Heart left ventricle (tissue), 16 donors: Measurements from ENCODE around the gene PIGS. TPM values are rescaled to one million over a fixed set of nuclear protein-coding genes. Genes with fewer than 3 reads are reported as not detected.

ENCODE experiments used
- ATAC-seq, 4 donors: fragments of 200-7000 bp; cut with Tn5 transposase; one replicate each; pipeline ENCODE4 v1.9.1; 2020 to 2022; ENCODE audit warnings: moderate library complexity in 4 of 4, mild to moderate bottlenecking in 3 of 4, moderate number of reproducible peaks in 1 of 4
- DNase-seq, 5 donors: peaks; one replicate each; pipeline ENCODE4 v3.0.0-alpha.2; 2020
- H3K27ac ChIP-seq, 12 donors: fragments of 200-600 bp; sonication (generic) in 4 of 12; one replicate each; pipeline versions ENCODE4 v1.5.0 to v1.8.0; 2016 to 2022; ENCODE audit warnings: mild to moderate bottlenecking in 2 of 12
- H3K27me3 ChIP-seq, 9 donors: fragments of 200-600 bp; sonication (generic) in 2 of 9; one replicate each; pipeline versions ENCODE4 v1.5.1 to v1.8.0; 2016 to 2022; ENCODE audit warnings: mild to moderate bottlenecking in 3 of 9
- H3K36me3 ChIP-seq, 9 donors: fragments of 200-600 bp; sonication (generic) in 2 of 9; one replicate each; pipeline versions ENCODE4 v1.5.0 to v1.8.0; 2018 to 2022; ENCODE audit warnings: mild to moderate bottlenecking in 2 of 9
- H3K4me1 ChIP-seq, 12 donors: fragments of 200-600 bp; sonication (generic) in 4 of 12; one replicate each; pipeline versions ENCODE4 v1.5.0 to v1.8.0; 2016 to 2022; ENCODE audit warnings: mild to moderate bottlenecking in 3 of 12
- H3K4me3 ChIP-seq, 12 donors: fragments of 200-600 bp; sonication (generic) in 4 of 12; one replicate each; pipeline versions ENCODE4 v1.5.0 to v1.8.0; 2017 to 2022; ENCODE audit warnings: mild to moderate bottlenecking in 9 of 12, moderate library complexity in 4 of 12
- H3K9me3 ChIP-seq, 12 donors: fragments of 200-600 bp; sonication (generic) in 4 of 12; one replicate each; pipeline versions ENCODE4 v1.5.0 to v1.8.0; 2016 to 2022; ENCODE audit warnings: mild to moderate bottlenecking in 1 of 12
- CTCF ChIP-seq, 12 donors: fragments of 200-600 bp; sonication (generic) in 4 of 12; IDR thresholded peaks; one replicate each; pipeline versions ENCODE4 v1.5.0 to v1.8.0; 2018 to 2022; ENCODE audit warnings: antibody characterized with exemption in 12 of 12, mild to moderate bottlenecking in 5 of 12
- POLR2A ChIP-seq, 2 donors: fragments of 450-650 bp; IDR thresholded peaks; one replicate each; pipeline ENCODE4 v1.6.1; 2017; ENCODE audit warnings: antibody characterized with exemption in 2 of 2, mild to moderate bottlenecking in 2 of 2, moderate library complexity in 2 of 2
- WGBS, 4 donors: extraction: QIAGEN DNeasy Blood & Tissue Kit in 2 of 4; methylation state at CpG; one replicate each; pipeline versions ENCODE4 v1.1.5 to v1.1.7; 2013 to 2018; 5-methylcytosine and 5-hydroxymethylcytosine counted together
- intact Hi-C, 10 donors: fragments of 100-400 bp; cut with DNase I; formaldehyde crosslinking; loops; one replicate each; pipeline versions ENCODE4 v1.11.1 to v1.14.2; 2022
- polyA plus RNA-seq, 2 donors: library from polyadenylated mRNA; stranded (reverse); fragments of 200-250 nt; gene quantifications; one replicate each; pipeline ENCODE4 v1.2.3, GENCODE V29; 2013
- total RNA-seq, 9 donors: library from RNA; depleted of rRNA in 2 of 9; stranded (reverse); fragments of >200 nt in 2 of 9; fragmentation: NEBNext Ultra II Directional in 3 of 9; extraction: Animal tissue kit (Norgen Biotek cat#: 25700) in 3 of 9; gene quantifications; one replicate each; pipeline versions ENCODE4 v1.1.0 to v1.2.4, GENCODE V29; 2016 to 2023
- donor health status: ischemic (EF 13 %, LVEDD 7.1; RV severe dilation, severe dysfunction).
- donor health status: healthy with polysubstance abuse.
- donor health status: DM: no; HTN: yes; CAD: no.
- donor health status: DM: no; HTN: no; CAD: no.
- donor health status: ischemic (EF 25% LVEDD 6.9; RV normal size, moderate dysfunction).
- donor health status: ischemic (EF 25% LVEDD 5.7; RV mildly dilated, moderate dysfunction).
- donor health status: healthy.
- donor health status: DM: yes; HTN: yes; CAD: no.
- donor health status: ischemic (EF 35%, LVEDD 5.7; RV mildly dilated, moderate dysfunction).
- donor health status: nonischemic (EF 11% LVEDD 7.7; RV severe dilation, severe dysfunction).
- donor health status: DM: yes; HTN: yes; CAD: no.
- donor health status: PGD.
- donor health status: ischemic (EF 29% LVEDD 5.4; RV normal size, mild dysfunction).
- donor health status: nonischemic (EF 23%, LVEDD 6.1; RV moderate dilation, normal function).

Gene PIGS
- total and polyA plus RNA-seq, 11 donors, result 10.4 to 88.4 (median 55.1) TPM

- Histone ChIP-seq H3K4me3 (no peak overlapping the region), H3K27ac (no peak overlapping the region), H3K9me3 (no peaks in the 10 kb centered on the region), H3K4me1 (no peaks in the 10 kb centered on the region), H3K36me3 (peaks cover 0 to 56% (median 0%) of the 10 kb centered on the region in 9 donors), H3K27me3 (no peaks in the 10 kb centered on the region)
- 90 to 99% (median 97%) methylated on average over 2 of the region's 2 CpGs for WGBS, 4 donors
- intact Hi-C loops, result no loop called here
- no peak for TF ChIP-seq POLR2A (IDR thresholded peaks at IDR 0.05)
- no peak for TF ChIP-seq CTCF (IDR thresholded peaks at IDR 0.05)
- ATAC-seq, result no peak
- DNase-seq, result no peak
These were observed 11.2 kb upstream of the PIGS start for GRCh38 chr17:28582513-28582912.

- Histone ChIP-seq H3K27me3 (no peaks in the 10 kb centered on the region), H3K4me3 (no peak overlapping the region), H3K9me3 (no peaks in the 10 kb centered on the region), H3K27ac (no peak overlapping the region), H3K36me3 (peaks cover 0 to 48% (median 0%) of the 10 kb centered on the region in 9 donors), H3K4me1 (peaks cover 0 to 9% (median 7%) of the 10 kb centered on the region in 12 donors)
- ATAC-seq (no peak), DNase-seq (no peak)
- intact Hi-C loops, result no loop called here
- 96 to 98% (median 97%) methylated on average over 3 of the region's 3 CpGs for WGBS, 4 donors
- TF ChIP-seq CTCF (IDR thresholded peaks at IDR 0.05), result no peak
- no peak for TF ChIP-seq POLR2A (IDR thresholded peaks at IDR 0.05)
These were observed 9.6 kb upstream of the PIGS start for GRCh38 chr17:28580959-28581358.

GRCh38 chr17:28579526-28579925, 8.2 kb upstream of the PIGS start:
- intact Hi-C loops, result no loop called here
- TF ChIP-seq CTCF (IDR thresholded peaks at IDR 0.05), result no peak
- TF ChIP-seq POLR2A (IDR thresholded peaks at IDR 0.05), result no peak
- DNase-seq (no peak), ATAC-seq (no peak)
- WGBS, 4 donors, result 94 to 97% (median 95%) methylated on average over 4 of the region's 4 CpGs
- H3K27ac ChIP-seq, result no peak overlapping the region
- no peaks in the 10 kb centered on the region for H3K9me3 ChIP-seq
- H3K4me1 ChIP-seq, result peaks cover 0 to 16% (median 8%) of the 10 kb centered on the region in 12 donors
- H3K36me3 ChIP-seq, result peaks cover 0 to 34% (median 0%) of the 10 kb centered on the region in 9 donors
- no peak overlapping the region for H3K4me3 ChIP-seq
- no peaks in the 10 kb centered on the region for H3K27me3 ChIP-seq

GRCh38 chr17:28578246-28579195, 7.2 kb upstream of the PIGS start:
- DNase-seq, result no peak
- Histone ChIP-seq H3K36me3 (peaks cover 0 to 23% (median 0%) of the 10 kb centered on the region in 9 donors), H3K27me3 (no peaks in the 10 kb centered on the region), H3K4me1 (peaks cover 0 to 26% (median 8%) of the 10 kb centered on the region in 12 donors), H3K27ac (no peak overlapping the region), H3K9me3 (no peaks in the 10 kb centered on the region), H3K4me3 (no peak overlapping the region)
- TF ChIP-seq POLR2A (IDR thresholded peaks at IDR 0.05) (no peak), CTCF (IDR thresholded peaks at IDR 0.05) (no peak)
- 95 to 98% (median 96%) methylated on average over 7 to 8 of the region's 8 CpGs for WGBS, 4 donors
- no peak for ATAC-seq
- intact Hi-C loops, result no loop called here
